ENCODE data around the gene CCNL1. TPM values are rescaled to one million over a fixed set of nuclear protein-coding genes. Genes with fewer than 3 reads are reported as not detected.

CCNL1 gene
- total RNA-seq, 3 donors from 2014 or later (not counting 1 experiment from before 2014, with no cell fraction given), result 1,104 to 1,331 (median 1,220) TPM

- Mint-ChIP-seq H3K4me1 (no peaks in the 10 kb centered on the region), H3K36me3 (no peaks in the 10 kb centered on the region), H3K27me3 (ENCODE audit: low read depth in 2 of 2) (peaks cover 16 to 18% of the 10 kb centered on the region in 2 donors), H3K9me3 (no peaks in the 10 kb centered on the region), H3K4me3 (no peak overlapping the region), H3K27ac (no peak overlapping the region)
- WGBS (ENCODE audit: insufficient coverage), result 81% methylated on average over 9 of the region's 10 CpGs
- H3K9me3 ChIP-seq (ENCODE audit: control insufficient read depth, insufficient read depth, low read length), result no peaks in the 10 kb centered on the region
- intact Hi-C loops (cut with micrococcal nuclease), result no loop called here
- H3K4me3 ChIP-seq (ENCODE audit: low read length), result no peak overlapping the region
- ATAC-seq, result no peak
- no peak overlapping the region for H3K27ac ChIP-seq (ENCODE audit: low read length)
- no peak for TF ChIP-seq CTCF (IDR thresholded peaks at IDR 0.05)
- H3K27me3 ChIP-seq (ENCODE audit: control insufficient read depth, insufficient read depth, low read length), result no peaks in the 10 kb centered on the region
- DNase-seq, result no peak
- H3K4me1 ChIP-seq (ENCODE audit: control insufficient read depth, insufficient read depth, low read length), result no peaks in the 10 kb centered on the region
- H3K36me3 ChIP-seq (ENCODE audit: control insufficient read depth, insufficient read depth, low read length), result no peaks in the 10 kb centered on the region
Measured at GRCh38 chr3:157099326-157100095, 60.4 kb downstream of the CCNL1 start.

- Mint-ChIP-seq H3K27me3 (ENCODE audit: low read depth in 2 of 2) (peaks cover 19 to 23% of the 10 kb centered on the region in 2 donors), H3K4me1 (no peaks in the 10 kb centered on the region), H3K4me3 (no peak overlapping the region), H3K36me3 (no peaks in the 10 kb centered on the region), H3K27ac (no peak overlapping the region), H3K9me3 (no peaks in the 10 kb centered on the region)
- intact Hi-C loops (cut with micrococcal nuclease), result no loop called here
- WGBS (ENCODE audit: insufficient coverage), result 86% methylated on average over 3 of the region's 3 CpGs
- TF ChIP-seq CTCF (IDR thresholded peaks at IDR 0.05), result no peak
- DNase-seq (no peak), ATAC-seq (no peak)
- Histone ChIP-seq H3K27ac (ENCODE audit: low read length) (no peak overlapping the region), H3K36me3 (ENCODE audit: control insufficient read depth, insufficient read depth, low read length) (no peaks in the 10 kb centered on the region), H3K9me3 (ENCODE audit: control insufficient read depth, insufficient read depth, low read length) (no peaks in the 10 kb centered on the region), H3K27me3 (ENCODE audit: control insufficient read depth, insufficient read depth, low read length) (no peaks in the 10 kb centered on the region), H3K4me1 (ENCODE audit: control insufficient read depth, insufficient read depth, low read length) (no peaks in the 10 kb centered on the region), H3K4me3 (ENCODE audit: low read length) (no peak overlapping the region)
Measured at GRCh38 chr3:157098823-157099185, 61.1 kb downstream of the CCNL1 start.

- H3K4me1 ChIP-seq (ENCODE audit: control insufficient read depth, insufficient read depth, low read length), result no peaks in the 10 kb centered on the region
- Mint-ChIP-seq H3K36me3 (no peaks in the 10 kb centered on the region), H3K27me3 (ENCODE audit: low read depth in 2 of 2) (peaks cover 19 to 23% of the 10 kb centered on the region in 2 donors), H3K9me3 (no peaks in the 10 kb centered on the region), H3K4me3 (no peak overlapping the region), H3K4me1 (no peaks in the 10 kb centered on the region), H3K27ac (no peak overlapping the region)
- no peaks in the 10 kb centered on the region for H3K9me3 ChIP-seq (ENCODE audit: control insufficient read depth, insufficient read depth, low read length)
- 54% methylated on average over 3 of the region's 3 CpGs for WGBS (ENCODE audit: insufficient coverage)
- H3K27me3 ChIP-seq (ENCODE audit: control insufficient read depth, insufficient read depth, low read length), result no peaks in the 10 kb centered on the region
- ATAC-seq (no peak), DNase-seq (no peak)
- no peaks in the 10 kb centered on the region for H3K36me3 ChIP-seq (ENCODE audit: control insufficient read depth, insufficient read depth, low read length)
- no peak overlapping the region for H3K4me3 ChIP-seq (ENCODE audit: low read length)
- TF ChIP-seq CTCF (IDR thresholded peaks at IDR 0.05), result no peak
- no peak overlapping the region for H3K27ac ChIP-seq (ENCODE audit: low read length)
- intact Hi-C loops (cut with micrococcal nuclease), result no loop called here
Measured at GRCh38 chr3:157098121-157098822, 61.7 kb downstream of the CCNL1 start.

Data from natural killer cell (primary cell).